Mesodermal cell (in vitro differentiated cells): ENCODE results near the gene TRIM61.
"Not testable (repeated sequence)": the region's sequence is repeated elsewhere in the genome, so short reads cannot be mapped to it uniquely, and the experiment has no call there.

Source experiments
- H3K27ac ChIP-seq: 2 replicates; pipeline ENCODE4 v1.7.0; 2013; ENCODE audit warnings: mild to moderate bottlenecking, low read depth, low read length, moderate library complexity; ENCODE audit not compliant: severe bottlenecking
- H3K36me3 ChIP-seq: 2 replicates; pipeline ENCODE4 v1.7.1; 2013; ENCODE audit warnings: mild to moderate bottlenecking, low read length, moderate library complexity; ENCODE audit not compliant: control insufficient read depth, insufficient read depth
- H3K4me1 ChIP-seq: one replicate; pipeline ENCODE4 v1.7.1; 2013; ENCODE audit warnings: mild to moderate bottlenecking, low read length; ENCODE audit not compliant: insufficient read depth, control insufficient read depth, poor library complexity, severe bottlenecking
- H3K4me3 ChIP-seq: 2 replicates; pipeline ENCODE4 v1.7.0; 2013; ENCODE audit warnings: low read length, control low read depth, mild to moderate bottlenecking; ENCODE audit not compliant: insufficient read depth, poor library complexity, severe bottlenecking; ENCODE audit errors: extremely low read depth
- H3K9me3 ChIP-seq: 2 replicates; pipeline ENCODE4 v1.7.1; 2013; ENCODE audit warnings: mild to moderate bottlenecking, low read length, moderate library complexity; ENCODE audit not compliant: control insufficient read depth
- WGBS, 2 experiments: methylation state at CpG; one replicate each; pipeline ENCODE4 v1.1.5; 2013; ENCODE audit warnings: missing lambda C conversion rate in 2 of 2; ENCODE audit not compliant: insufficient coverage in 2 of 2; 5-methylcytosine and 5-hydroxymethylcytosine counted together

TRIM61 gene

DNA sequence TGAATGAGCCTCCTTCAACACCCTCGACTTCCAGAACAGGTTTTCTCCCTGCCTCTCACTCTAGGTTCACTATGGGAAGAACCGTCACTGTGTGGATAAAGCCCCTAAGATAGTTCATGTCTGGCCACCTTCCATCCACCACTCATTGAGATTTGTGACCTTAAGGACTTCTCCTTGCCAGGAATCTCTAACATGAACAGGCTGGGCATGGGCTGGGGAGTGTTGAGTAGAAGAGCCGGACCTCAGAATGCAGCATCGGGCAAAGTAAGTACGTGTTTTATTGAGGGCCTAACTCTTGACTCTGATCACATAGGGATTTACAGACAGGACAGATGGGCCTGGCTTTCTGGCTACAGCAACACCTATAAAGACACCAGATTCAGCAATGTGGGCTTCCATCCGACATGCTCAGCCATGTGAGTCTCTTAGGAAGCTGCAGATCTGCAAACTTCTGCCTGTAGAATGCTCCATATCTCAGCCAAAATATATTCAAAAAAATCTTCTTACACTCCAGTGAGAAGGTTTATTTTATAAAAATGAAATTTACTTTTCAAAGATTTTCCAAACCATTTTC lies 28.0 kb upstream of the TRIM61 start:
- Histone ChIP-seq H3K9me3 (no peaks in the 10 kb centered on the region), H3K36me3 (no peaks in the 10 kb centered on the region), H3K27ac (no peak overlapping the region), H3K4me3 (no peak overlapping the region), H3K4me1 (no peaks in the 10 kb centered on the region)
- 92 to 99% methylated on average over 5 to 6 of the region's 6 CpGs for WGBS, 2 experiments

DNA sequence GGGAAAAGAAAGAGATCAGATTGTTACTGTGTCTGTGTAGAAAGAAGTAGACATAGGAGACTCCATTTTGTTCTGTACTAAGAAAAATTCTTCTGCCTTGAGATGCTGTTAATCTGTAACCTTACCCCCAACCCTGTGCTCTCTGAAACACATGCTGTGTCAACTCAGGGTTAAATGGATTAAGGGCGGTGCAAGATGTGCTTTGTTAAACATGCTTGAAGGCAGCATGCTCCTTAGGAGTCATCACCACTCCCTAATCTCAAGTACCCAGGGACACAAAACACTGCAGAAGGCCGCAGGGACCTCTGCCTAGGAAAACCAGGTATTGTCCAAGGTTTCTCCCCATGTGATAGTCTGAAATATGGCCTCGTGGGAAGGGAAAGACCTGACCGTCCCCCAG lies 24.5 kb upstream of the TRIM61 start:
- H3K9me3 ChIP-seq, H3K27ac ChIP-seq, H3K4me3 ChIP-seq, H3K4me1 ChIP-seq, H3K36me3 ChIP-seq: not testable (repeated sequence)
- 83% methylated on average over 2 of the region's 4 CpGs; no CpG with 5 or more reads in 1 of the 2 experiments for WGBS, 2 experiments

- not testable (repeated sequence) for H3K4me3 ChIP-seq, H3K36me3 ChIP-seq, H3K27ac ChIP-seq, H3K4me1 ChIP-seq, H3K9me3 ChIP-seq
- 63 to 88% methylated on average over 2 of the region's 2 CpGs for WGBS, 2 experiments
Measured at GRCh38 chr4:164998526-164999080, 21.1 kb upstream of the TRIM61 start.

GRCh38 chr4:164997941-164998340 lies 20.5 kb upstream of the TRIM61 start:
- no peak overlapping the region for H3K4me3 ChIP-seq
- WGBS, 2 experiments, result 82 to 97% methylated on average over 5 of the region's 6 CpGs
- no peaks in the 10 kb centered on the region for H3K9me3 ChIP-seq
- H3K27ac ChIP-seq, result no peak overlapping the region
- H3K36me3 ChIP-seq, result no peaks in the 10 kb centered on the region
- H3K4me1 ChIP-seq, result no peaks in the 10 kb centered on the region

GRCh38 chr4:164997324-164997723 lies 19.9 kb upstream of the TRIM61 start:
- Histone ChIP-seq H3K36me3 (no peaks in the 10 kb centered on the region), H3K4me1 (no peaks in the 10 kb centered on the region), H3K9me3 (no peaks in the 10 kb centered on the region), H3K27ac (no peak overlapping the region), H3K4me3 (no peak overlapping the region)
- WGBS, 2 experiments, result 100% methylated on average over 1 of the region's 2 CpGs

DNA sequence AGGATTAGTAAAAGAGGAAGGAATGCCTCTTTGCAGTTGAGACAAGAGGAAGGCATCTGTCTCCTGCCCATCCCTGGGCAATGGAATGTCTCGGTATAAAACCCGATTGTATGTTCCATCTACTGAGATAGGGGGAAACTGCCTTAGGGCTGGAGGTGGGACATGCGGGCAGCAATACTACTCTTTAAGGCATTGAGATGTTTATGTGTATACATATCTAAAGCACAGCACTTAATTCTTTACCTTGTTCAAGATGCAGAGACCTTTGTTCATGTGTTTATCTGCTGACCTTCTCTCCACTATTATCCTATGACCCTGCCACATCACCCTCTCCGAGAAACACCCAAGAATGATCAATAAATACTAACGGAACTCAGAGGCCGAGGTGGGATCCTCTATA lies 18.7 kb upstream of the TRIM61 start:
- not testable (repeated sequence) for H3K9me3 ChIP-seq, H3K4me3 ChIP-seq, H3K27ac ChIP-seq, H3K4me1 ChIP-seq, H3K36me3 ChIP-seq
- WGBS, 2 experiments, result 92 to 93% methylated on average over 3 of the region's 6 CpGs

DNA sequence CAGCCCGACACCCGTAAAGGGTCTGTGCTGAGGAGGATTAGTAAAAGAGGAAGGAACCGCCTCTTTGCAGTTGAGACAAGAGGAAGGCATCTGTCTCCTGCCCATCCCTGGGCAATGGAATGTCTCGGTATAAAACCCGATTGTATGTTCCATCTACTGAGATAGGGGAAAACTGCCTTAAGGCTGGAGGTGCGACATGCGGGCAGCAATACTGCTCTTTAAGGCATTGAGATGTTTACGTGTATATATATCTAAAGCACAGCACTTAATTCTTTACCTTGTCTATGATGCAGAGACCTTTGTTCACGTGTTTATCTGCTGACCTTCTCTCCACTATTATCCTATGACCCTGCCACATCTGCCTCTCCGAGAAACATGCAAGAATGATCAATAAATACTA lies 13.3 kb upstream of the TRIM61 start:
- H3K4me3 ChIP-seq, H3K9me3 ChIP-seq, H3K36me3 ChIP-seq, H3K4me1 ChIP-seq, H3K27ac ChIP-seq: not testable (repeated sequence)
- WGBS, 2 experiments, result 88% methylated on average over 5 of the region's 10 CpGs

- Histone ChIP-seq H3K4me3 (no peak overlapping the region), H3K36me3 (no peaks in the 10 kb centered on the region), H3K9me3 (no peaks in the 10 kb centered on the region), H3K4me1 (no peaks in the 10 kb centered on the region), H3K27ac (no peak overlapping the region)
- WGBS, 2 experiments, result 100% methylated on average over 1 of the region's 2 CpGs; no CpG with 5 or more reads in 1 of the 2 experiments
Measured at GRCh38 chr4:164989471-164989870, 12.0 kb upstream of the TRIM61 start.

DNA sequence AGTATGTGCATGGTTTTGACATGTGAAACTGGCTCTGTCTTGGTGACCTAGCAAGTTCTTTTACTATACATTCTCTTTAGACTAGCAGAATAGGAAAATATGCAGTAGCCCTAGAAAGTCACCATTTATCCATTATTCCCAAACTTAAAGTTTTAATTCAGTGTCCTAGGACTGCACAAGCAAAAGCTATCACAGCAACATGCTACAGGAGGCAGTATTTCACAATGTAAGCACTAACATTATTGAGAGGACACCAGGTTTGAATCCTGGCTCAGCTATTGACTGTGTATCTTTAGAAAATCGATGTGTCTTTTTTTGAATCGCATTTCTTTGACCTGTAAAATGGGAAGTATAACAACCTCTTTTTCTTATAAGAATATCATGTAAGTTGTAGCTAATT lies 5.5 kb downstream of the TRIM61 start:
- not testable (repeated sequence) for H3K4me3 ChIP-seq, H3K4me1 ChIP-seq, H3K9me3 ChIP-seq, H3K36me3 ChIP-seq, H3K27ac ChIP-seq
- WGBS, 2 experiments, result no CpG with 5 or more reads among the region's 2 CpGs

- Histone ChIP-seq H3K4me3 (no peak overlapping the region), H3K9me3 (no peaks in the 10 kb centered on the region), H3K36me3 (no peaks in the 10 kb centered on the region), H3K4me1 (no peaks in the 10 kb centered on the region), H3K27ac (no peak overlapping the region)
- WGBS, 2 experiments, result 71% methylated on average over 2 of the region's 2 CpGs; no CpG with 5 or more reads in 1 of the 2 experiments
Measured at GRCh38 chr4:164959896-164960295, 17.6 kb downstream of the TRIM61 start.

GRCh38 chr4:164959421-164959820 lies 18.0 kb downstream of the TRIM61 start:
- not testable (repeated sequence) for H3K9me3 ChIP-seq, H3K4me3 ChIP-seq, H3K36me3 ChIP-seq, H3K27ac ChIP-seq, H3K4me1 ChIP-seq
- no CpG with 5 or more reads among the region's 3 CpGs for WGBS, 2 experiments
